Suprapubic skin (tissue), 4 donors: ENCODE results near the gene SUSD6.

Source experiments
- EP300 ChIP-seq: sonication (generic); formaldehyde crosslinking; IDR thresholded peaks from one replicate; pipeline ENCODE4 v1.6.1; 2017; ENCODE audit warnings: antibody characterized with exemption
- POLR2A ChIP-seq, 2 donors: fragments of 450-650 bp; IDR thresholded peaks; one replicate each; pipeline ENCODE4 v1.6.1; 2017; ENCODE audit warnings: antibody characterized with exemption in 2 of 2, mild to moderate bottlenecking in 2 of 2, moderate library complexity in 2 of 2
- POLR2AphosphoS5 ChIP-seq, 3 donors: sonication (generic); formaldehyde crosslinking; IDR thresholded peaks; one replicate each; pipeline ENCODE4 v1.6.1; 2017; ENCODE audit warnings: antibody characterized with exemption in 3 of 3
- TF ChIP-seq, protein P1 (sequence below), 2 donors: fragments of 200-600 bp in 1 of 2; fragments of 450-650 bp in 1 of 2; sonication (generic) in 1 of 2; IDR thresholded peaks; one replicate each; pipeline ENCODE4 v1.5.1; 2016 to 2019; ENCODE audit warnings: antibody characterized with exemption in 2 of 2, mild to moderate bottlenecking in 1 of 2, moderate library complexity in 1 of 2

DNA sequence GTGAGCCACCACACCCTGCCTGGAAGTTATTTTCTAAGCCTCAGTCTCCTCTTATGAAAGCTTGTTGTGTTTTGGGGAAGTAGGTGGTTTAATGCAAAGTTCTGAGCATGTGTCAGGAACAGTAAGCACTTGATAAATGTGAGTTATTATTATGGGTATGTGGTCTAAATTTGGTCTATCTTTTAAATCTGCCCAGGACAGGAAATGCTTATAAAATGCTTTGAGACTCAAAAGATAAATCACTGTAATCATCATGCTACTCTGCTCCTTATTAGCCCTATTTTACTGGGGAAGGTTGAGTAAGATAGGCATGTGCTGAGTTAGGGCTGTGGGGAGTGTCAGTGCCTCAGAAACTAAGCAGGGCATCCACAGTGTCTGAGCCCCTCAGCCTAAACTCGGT is 142.5 kb downstream of the SUSD6 start:
- TF ChIP-seq, protein P1, sequence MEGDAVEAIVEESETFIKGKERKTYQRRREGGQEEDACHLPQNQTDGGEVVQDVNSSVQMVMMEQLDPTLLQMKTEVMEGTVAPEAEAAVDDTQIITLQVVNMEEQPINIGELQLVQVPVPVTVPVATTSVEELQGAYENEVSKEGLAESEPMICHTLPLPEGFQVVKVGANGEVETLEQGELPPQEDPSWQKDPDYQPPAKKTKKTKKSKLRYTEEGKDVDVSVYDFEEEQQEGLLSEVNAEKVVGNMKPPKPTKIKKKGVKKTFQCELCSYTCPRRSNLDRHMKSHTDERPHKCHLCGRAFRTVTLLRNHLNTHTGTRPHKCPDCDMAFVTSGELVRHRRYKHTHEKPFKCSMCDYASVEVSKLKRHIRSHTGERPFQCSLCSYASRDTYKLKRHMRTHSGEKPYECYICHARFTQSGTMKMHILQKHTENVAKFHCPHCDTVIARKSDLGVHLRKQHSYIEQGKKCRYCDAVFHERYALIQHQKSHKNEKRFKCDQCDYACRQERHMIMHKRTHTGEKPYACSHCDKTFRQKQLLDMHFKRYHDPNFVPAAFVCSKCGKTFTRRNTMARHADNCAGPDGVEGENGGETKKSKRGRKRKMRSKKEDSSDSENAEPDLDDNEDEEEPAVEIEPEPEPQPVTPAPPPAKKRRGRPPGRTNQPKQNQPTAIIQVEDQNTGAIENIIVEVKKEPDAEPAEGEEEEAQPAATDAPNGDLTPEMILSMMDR (IDR thresholded peaks at IDR 0.05): no peak
- TF ChIP-seq EP300 (no peak), POLR2AphosphoS5 (IDR thresholded peaks at IDR 0.05) (no peak), POLR2A (IDR thresholded peaks at IDR 0.05) (no peak)
